Measurements from ENCODE around the gene C2orf68. TPM values are rescaled to one million over a fixed set of nuclear protein-coding genes. Genes with fewer than 3 reads are reported as not detected.
A peak's percentile ranks its signal among the peaks of the same experiment; 100 is the strongest.
"Not testable (repeated sequence)": the region's sequence is repeated elsewhere in the genome, so short reads cannot be mapped to it uniquely, and the experiment has no call there.

C2orf68 gene
- total RNA-seq, 5 donors from 2014 or later (not counting 1 experiment from before 2014, with no cell fraction given) = 45.3 to 77.9 (median 62.4) TPM

DNA sequence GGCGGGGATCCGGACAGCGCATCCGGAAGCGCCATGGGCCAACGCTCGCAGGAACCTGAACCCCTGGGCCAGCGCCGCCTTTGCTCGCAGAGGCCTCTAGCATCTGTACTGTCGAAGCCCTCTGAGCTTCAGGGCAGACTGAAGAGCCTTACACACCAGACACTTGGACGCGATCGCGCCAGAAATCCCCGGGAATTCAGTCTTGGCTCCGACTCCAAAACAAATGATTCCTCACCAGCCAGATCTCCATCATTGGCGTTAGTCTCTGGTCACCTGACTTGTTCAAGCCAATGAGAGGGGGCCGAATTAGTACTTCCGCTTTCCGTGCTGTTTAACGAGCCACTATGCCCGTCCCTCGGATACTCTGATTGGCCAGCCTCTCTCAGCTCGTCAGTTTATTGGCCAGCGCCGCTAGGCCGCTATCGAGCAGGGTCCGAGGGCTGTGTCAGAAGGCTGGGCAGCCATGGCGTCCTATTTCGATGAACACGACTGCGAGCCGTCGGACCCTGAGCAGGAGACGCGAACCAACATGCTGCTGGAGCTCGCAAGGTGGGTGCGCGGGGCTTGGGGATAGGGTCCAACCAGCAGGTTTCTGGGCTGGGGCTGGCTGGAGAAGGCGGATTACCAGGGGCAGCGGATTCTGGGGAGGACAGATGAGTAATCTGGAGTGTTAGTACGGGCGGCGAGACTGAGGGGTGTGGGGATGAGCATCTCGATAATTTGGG is 16.4 kb downstream of the C2orf68 start, which contains the start of gene RNF181:
Gene RNF181 (plus strand): TSS at position 445 of the 725 bp plus-strand sequence. CDS start 19 bp downstream, at position 464.
- H3K9me3 Mint-ChIP-seq = no peaks in the 10 kb centered on the region
- ATAC-seq (replicated peaks in 1 of 4) (peak; percentile 99), DNase-seq (peak; percentile 73 to 98 (median 89))
- WGBS (ENCODE audit: insufficient coverage) = under 1% methylated on average over 45 of the region's 47 CpGs
- H3K27ac ChIP-seq (ENCODE audit: low read length) = peak within 1 kb of the TSS; percentile 75
- H3K4me1 ChIP-seq (ENCODE audit: control insufficient read depth in 1 of 2, extremely low read depth in 1 of 2, insufficient read depth in 2 of 2, low read length in 2 of 2) = peaks cover 12 to 33% of the 10 kb centered on the region in 2 experiments
- peaks cover 3% of the 10 kb centered on the region for H3K36me3 Mint-ChIP-seq
- H3K4me3 Mint-ChIP-seq = peak within 1 kb of the TSS; percentile 99
- H3K36me3 ChIP-seq (ENCODE audit: control insufficient read depth in 2 of 2, extremely low read depth in 1 of 2, insufficient read depth in 1 of 2, low read length in 1 of 2) = peaks cover 5 to 18% of the 10 kb centered on the region in 2 donors
- H3K27me3 Mint-ChIP-seq = no peaks in the 10 kb centered on the region
- POLR2A ChIA-PET = interaction anchor here (0.5 to 2.2 kb wide), 10 partner anchors 8 to 1137 kb away, joined by 3 to 15 read pairs (median 4); partner anchors contain the start of genes C2orf68 (in 1 of the 2) and VAMP8 (in 1 of the 2)
- H3K4me1 Mint-ChIP-seq = peaks cover 37 to 38% (median 38%) of the 10 kb centered on the region in 3 donors
- H3K4me3 ChIP-seq (ENCODE audit: control insufficient read depth in 1 of 2, extremely low read depth in 1 of 2, low read length in 1 of 2) = peak within 1 kb of the TSS; percentile 92 to 95
- no peaks in the 10 kb centered on the region for H3K27me3 ChIP-seq (replicated peaks in 1 of 2; ENCODE audit: control insufficient read depth in 2 of 2, extremely low read depth in 1 of 2, insufficient read depth in 2 of 2, low read length in 1 of 2)
- no peaks in the 10 kb centered on the region for H3K9me3 ChIP-seq
- CTCF ChIA-PET = interaction anchor here in 1 of 2 donors (0.6 to 1.6 kb wide), 4 partner anchors 42 to 241 kb away, joined by 3 to 5 read pairs (median 4); partner anchors contain the start of gene ELMOD3
- H3K27ac Mint-ChIP-seq = peak within 1 kb of the TSS; percentile 98 to 99

DNA sequence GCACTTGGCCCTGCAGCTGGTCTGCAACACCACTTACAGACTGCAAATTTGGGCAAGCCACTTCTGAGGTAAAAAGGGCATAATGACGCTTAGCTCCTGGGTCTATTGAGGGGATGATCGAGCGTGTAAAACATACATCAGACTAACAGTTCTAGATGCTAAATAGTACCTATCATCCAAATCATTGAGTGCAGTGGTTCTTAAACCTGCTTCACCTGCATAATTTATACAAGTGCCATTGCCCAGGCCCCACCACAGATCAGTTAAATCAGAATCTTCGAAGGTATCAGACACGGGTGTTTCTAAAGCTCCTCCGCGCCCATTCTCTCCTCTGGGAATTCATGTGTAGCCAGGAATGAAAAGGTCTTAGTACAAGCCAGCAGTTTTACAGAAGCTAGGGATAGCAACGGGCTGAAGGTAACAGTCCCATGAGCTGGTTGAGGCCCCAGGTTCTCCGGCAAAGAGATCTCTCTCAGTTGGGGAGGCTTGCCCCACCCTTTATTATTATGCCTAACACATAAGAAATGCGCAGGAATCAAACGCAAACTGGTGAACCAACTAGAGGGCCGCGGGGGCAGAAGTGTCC is 17.1 kb downstream of the C2orf68 start:
- Mint-ChIP-seq H3K36me3 (peaks cover 3% of the 10 kb centered on the region), H3K27ac (peak overlapping the region; percentile 98 to 99), H3K27me3 (no peaks in the 10 kb centered on the region), H3K4me3 (peak overlapping the region; percentile 99), H3K4me1 (peaks cover 43 to 45% (median 44%) of the 10 kb centered on the region in 3 donors), H3K9me3 (no peaks in the 10 kb centered on the region)
- Histone ChIP-seq H3K9me3 (no peaks in the 10 kb centered on the region), H3K4me1 (ENCODE audit: control insufficient read depth in 1 of 2, extremely low read depth in 1 of 2, insufficient read depth in 2 of 2, low read length in 2 of 2) (peaks cover 12 to 33% of the 10 kb centered on the region in 2 experiments), H3K4me3 (ENCODE audit: control insufficient read depth in 1 of 2, extremely low read depth in 1 of 2, low read length in 1 of 2) (peak overlapping the region; percentile 92 to 95), H3K36me3 (ENCODE audit: control insufficient read depth in 2 of 2, extremely low read depth in 1 of 2, insufficient read depth in 1 of 2, low read length in 1 of 2) (peaks cover 5 to 18% of the 10 kb centered on the region in 2 donors), H3K27ac (ENCODE audit: low read length) (peak overlapping the region; percentile 75), H3K27me3 (replicated peaks in 1 of 2; ENCODE audit: control insufficient read depth in 2 of 2, extremely low read depth in 1 of 2, insufficient read depth in 2 of 2, low read length in 1 of 2) (no peaks in the 10 kb centered on the region)
- CTCF ChIA-PET = interaction anchor here in 1 of 2 donors (0.7 to 1.6 kb wide), 3 partner anchors 43 to 240 kb away, joined by 3 to 5 read pairs (median 5); partner anchors contain the start of gene ELMOD3
- WGBS (ENCODE audit: insufficient coverage) = 10% methylated on average over 7 of the region's 13 CpGs
- ATAC-seq (replicated peaks in 1 of 4) (peak in 3 of 4 experiments; percentile 4 to 6 (median 5)), DNase-seq (peak in 1 of 35 experiments; percentile 23)
- POLR2A ChIA-PET = interaction anchor here (0.5 to 2.2 kb wide), 8 partner anchors 9 to 55 kb away, joined by 3 to 15 read pairs (median 4); partner anchors contain the start of genes C2orf68 (in 1 of the 2) and VAMP8 (in 1 of the 2)

DNA sequence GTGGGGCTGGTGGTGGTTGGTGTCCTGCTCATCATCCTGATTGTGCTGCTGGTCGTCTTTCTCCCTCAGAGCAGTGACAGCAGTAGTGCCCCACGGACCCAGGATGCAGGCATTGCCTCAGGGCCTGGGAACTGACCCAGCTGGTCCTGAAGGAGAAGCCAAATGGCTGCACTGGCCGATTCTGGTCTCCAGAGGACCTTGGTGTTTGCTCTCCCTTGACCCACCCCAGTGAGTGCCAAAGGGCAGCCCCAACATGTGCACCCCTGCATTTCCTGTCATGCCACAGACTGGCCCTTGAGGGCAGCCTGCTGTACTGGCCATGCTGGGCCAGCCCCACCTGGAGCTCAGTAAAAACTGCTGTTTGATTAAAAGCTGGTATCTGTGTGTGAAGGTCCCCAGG is 18.8 kb downstream of the C2orf68 start:
- Mint-ChIP-seq H3K27me3 (no peaks in the 10 kb centered on the region), H3K4me3 (peak overlapping the region in 1 of 3 donors; percentile 99), H3K36me3 (peaks cover 3% of the 10 kb centered on the region), H3K4me1 (peaks cover 48 to 54% (median 52%) of the 10 kb centered on the region in 3 donors), H3K9me3 (no peaks in the 10 kb centered on the region), H3K27ac (no peak overlapping the region)
- no peak overlapping the region for H3K4me3 ChIP-seq (ENCODE audit: control insufficient read depth in 1 of 2, extremely low read depth in 1 of 2, low read length in 1 of 2)
- DNase-seq (no peak), ATAC-seq (replicated peaks in 1 of 4) (no peak)
- H3K4me1 ChIP-seq (ENCODE audit: control insufficient read depth in 1 of 2, extremely low read depth in 1 of 2, insufficient read depth in 2 of 2, low read length in 2 of 2) = peaks cover 12 to 32% of the 10 kb centered on the region in 2 experiments
- ChIA-PET POLR2A (interaction anchor here in 1 of 2 donors (0.7 kb wide), 1 partner anchor 38 kb away, joined by 4 read pairs; no protein-coding TSS in a partner anchor), CTCF (no interaction called here)
- H3K9me3 ChIP-seq = no peaks in the 10 kb centered on the region
- peaks cover 5 to 10% of the 10 kb centered on the region in 2 donors for H3K36me3 ChIP-seq (ENCODE audit: control insufficient read depth in 2 of 2, extremely low read depth in 1 of 2, insufficient read depth in 1 of 2, low read length in 1 of 2)
- H3K27ac ChIP-seq (ENCODE audit: low read length) = no peak overlapping the region
- WGBS (ENCODE audit: insufficient coverage) = 83% methylated on average over 3 of the region's 3 CpGs
- H3K27me3 ChIP-seq (replicated peaks in 1 of 2; ENCODE audit: control insufficient read depth in 2 of 2, extremely low read depth in 1 of 2, insufficient read depth in 2 of 2, low read length in 1 of 2) = no peaks in the 10 kb centered on the region

DNA sequence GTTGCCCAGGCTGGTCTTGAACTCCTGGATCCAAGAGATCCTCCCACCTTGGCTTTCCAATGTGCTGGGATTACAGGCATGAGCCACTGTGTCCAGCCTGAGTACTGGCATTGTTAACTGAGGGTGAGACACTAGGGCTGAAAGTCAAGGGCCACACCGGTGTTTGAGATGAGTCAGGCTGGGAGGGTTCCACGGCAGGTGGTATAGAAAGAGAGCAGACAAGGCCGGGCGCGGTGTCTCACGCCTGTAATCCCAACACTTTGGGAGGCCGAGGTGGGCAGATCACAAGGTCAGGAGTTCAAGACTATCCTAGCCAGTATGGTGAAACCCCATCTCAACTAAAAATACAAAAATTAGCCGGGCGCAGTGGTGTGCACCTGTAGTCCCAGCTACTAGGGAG is 19.6 kb downstream of the C2orf68 start:
- H3K27me3 ChIP-seq (replicated peaks in 1 of 2; ENCODE audit: control insufficient read depth in 2 of 2, extremely low read depth in 1 of 2, insufficient read depth in 2 of 2, low read length in 1 of 2); H3K27ac ChIP-seq (ENCODE audit: low read length); H3K36me3 Mint-ChIP-seq; DNase-seq; H3K36me3 ChIP-seq (ENCODE audit: control insufficient read depth in 2 of 2, extremely low read depth in 1 of 2, insufficient read depth in 1 of 2, low read length in 1 of 2); H3K9me3 ChIP-seq; H3K27me3 Mint-ChIP-seq; H3K9me3 Mint-ChIP-seq; ATAC-seq (replicated peaks in 1 of 4); POLR2A ChIA-PET; H3K4me3 ChIP-seq (ENCODE audit: control insufficient read depth in 1 of 2, extremely low read depth in 1 of 2, low read length in 1 of 2): not testable (repeated sequence)
- H3K4me1 ChIP-seq (ENCODE audit: control insufficient read depth in 1 of 2, extremely low read depth in 1 of 2, insufficient read depth in 2 of 2, low read length in 2 of 2) = peaks cover 15 to 33% of the 10 kb centered on the region in 2 experiments
- peak overlapping the region in 1 of 3 donors; percentile 27 for H3K4me3 Mint-ChIP-seq
- peak overlapping the region in 1 of 2 donors; percentile 11 for H3K27ac Mint-ChIP-seq
- H3K4me1 Mint-ChIP-seq = peaks cover 48 to 61% (median 55%) of the 10 kb centered on the region in 3 donors
- CTCF ChIA-PET = interaction anchor here in 1 of 2 donors (0.6 kb wide), 2 partner anchors 12 to 41 kb away, joined by 3 to 4 read pairs; no protein-coding TSS in a partner anchor
- 95% methylated on average over 6 of the region's 9 CpGs for WGBS (ENCODE audit: insufficient coverage)

DNA sequence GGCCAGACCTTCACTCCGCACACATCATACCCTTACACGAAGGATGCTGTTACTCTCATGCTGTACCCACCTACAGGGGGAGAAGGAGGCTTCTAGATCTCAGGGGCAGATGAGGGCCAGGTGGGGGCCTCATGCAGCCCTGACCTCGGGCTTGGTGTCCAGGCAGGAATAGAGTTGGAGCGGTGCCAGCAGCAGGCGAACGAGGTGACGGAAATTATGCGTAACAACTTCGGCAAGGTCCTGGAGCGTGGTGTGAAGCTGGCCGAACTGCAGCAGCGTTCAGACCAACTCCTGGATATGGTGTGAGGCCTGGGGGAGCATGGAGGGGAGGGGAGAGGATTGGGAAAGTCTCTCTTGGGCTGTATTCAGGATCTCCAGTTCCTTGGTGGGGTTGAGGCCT is 20.3 kb downstream of the C2orf68 start:
- Histone ChIP-seq H3K27ac (ENCODE audit: low read length) (no peak overlapping the region), H3K9me3 (no peaks in the 10 kb centered on the region), H3K27me3 (replicated peaks in 1 of 2; ENCODE audit: control insufficient read depth in 2 of 2, extremely low read depth in 1 of 2, insufficient read depth in 2 of 2, low read length in 1 of 2) (no peaks in the 10 kb centered on the region), H3K4me1 (ENCODE audit: control insufficient read depth in 1 of 2, extremely low read depth in 1 of 2, insufficient read depth in 2 of 2, low read length in 2 of 2) (peaks cover 15 to 25% of the 10 kb centered on the region in 2 experiments), H3K36me3 (ENCODE audit: control insufficient read depth in 2 of 2, extremely low read depth in 1 of 2, insufficient read depth in 1 of 2, low read length in 1 of 2) (no peaks in the 10 kb centered on the region), H3K4me3 (ENCODE audit: control insufficient read depth in 1 of 2, extremely low read depth in 1 of 2, low read length in 1 of 2) (no peak overlapping the region)
- peaks cover 43 to 56% (median 52%) of the 10 kb centered on the region in 3 donors for H3K4me1 Mint-ChIP-seq
- H3K4me3 Mint-ChIP-seq = no peak overlapping the region
- no peaks in the 10 kb centered on the region for H3K27me3 Mint-ChIP-seq
- peaks cover 3% of the 10 kb centered on the region for H3K36me3 Mint-ChIP-seq
- POLR2A ChIA-PET = interaction anchor here in 1 of 2 donors (0.5 kb wide), 1 partner anchor 26 kb away, joined by 4 read pairs; no protein-coding TSS in a partner anchor
- ATAC-seq (replicated peaks in 1 of 4) (no peak), DNase-seq (no peak)
- peak overlapping the region in 1 of 2 donors; percentile 12 for H3K27ac Mint-ChIP-seq
- 93% methylated on average over 10 of the region's 12 CpGs for WGBS (ENCODE audit: insufficient coverage)
- CTCF ChIA-PET = no interaction called here
- no peaks in the 10 kb centered on the region for H3K9me3 Mint-ChIP-seq

DNA sequence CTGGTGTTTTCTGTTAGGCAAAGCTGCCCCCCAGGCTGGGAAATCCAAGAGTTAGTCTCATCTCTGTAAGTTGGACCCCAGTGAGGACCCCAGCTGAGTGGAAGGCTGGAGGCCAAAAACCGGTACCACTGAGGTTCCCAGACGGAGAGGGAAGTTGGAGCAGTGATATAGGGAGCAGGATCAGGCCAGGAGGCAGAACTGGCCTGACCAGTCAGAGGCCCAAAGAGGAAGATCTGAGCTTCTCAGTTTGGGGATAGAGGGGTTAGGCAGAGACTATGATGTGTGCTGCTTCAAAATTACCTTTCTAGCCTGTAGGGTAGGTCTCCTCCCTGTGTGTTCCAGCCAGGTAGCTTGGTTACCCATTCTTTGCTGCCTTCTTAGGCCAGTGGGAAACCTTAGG is 20.9 kb downstream of the C2orf68 start:
- Histone ChIP-seq H3K27me3 (replicated peaks in 1 of 2; ENCODE audit: control insufficient read depth in 2 of 2, extremely low read depth in 1 of 2, insufficient read depth in 2 of 2, low read length in 1 of 2) (no peaks in the 10 kb centered on the region), H3K27ac (ENCODE audit: low read length) (no peak overlapping the region), H3K36me3 (ENCODE audit: control insufficient read depth in 2 of 2, extremely low read depth in 1 of 2, insufficient read depth in 1 of 2, low read length in 1 of 2) (no peaks in the 10 kb centered on the region), H3K4me1 (ENCODE audit: control insufficient read depth in 1 of 2, extremely low read depth in 1 of 2, insufficient read depth in 2 of 2, low read length in 2 of 2) (peaks cover 9 to 21% of the 10 kb centered on the region in 2 experiments), H3K4me3 (ENCODE audit: control insufficient read depth in 1 of 2, extremely low read depth in 1 of 2, low read length in 1 of 2) (no peak overlapping the region), H3K9me3 (no peaks in the 10 kb centered on the region)
- Mint-ChIP-seq H3K4me1 (peaks cover 42 to 52% (median 50%) of the 10 kb centered on the region in 3 donors), H3K27ac (peak overlapping the region in 1 of 2 donors; percentile 22), H3K4me3 (no peak overlapping the region), H3K9me3 (no peaks in the 10 kb centered on the region), H3K36me3 (peaks cover 3% of the 10 kb centered on the region), H3K27me3 (no peaks in the 10 kb centered on the region)
- 84% methylated on average over 2 of the region's 2 CpGs for WGBS (ENCODE audit: insufficient coverage)
- no peak for ATAC-seq (replicated peaks in 1 of 4)
- CTCF ChIA-PET = interaction anchor here in 1 of 2 donors (0.6 kb wide), 1 partner anchor 32 kb away, joined by 3 read pairs; no protein-coding TSS in a partner anchor
- POLR2A ChIA-PET = interaction anchor here in 1 of 2 donors (0.5 kb wide), 1 partner anchor 25 kb away, joined by 4 read pairs; no protein-coding TSS in a partner anchor
- DNase-seq = no peak

All from T-cell (primary cell).